Measurements from ENCODE around the gene KAT6B.
"Not testable (repeated sequence)": the region's sequence is repeated elsewhere in the genome, so short reads cannot be mapped to it uniquely, and the experiment has no call there.

The KAT6B gene
- 122 to 179 reads per million in 2 donors for total RNA-seq

GRCh38 chr10:74826142-74827044 lies at the start of gene KAT6B:
Gene KAT6B, plus strand, starts transcription at chr10:74826600. Its CDS starts 16,258 bp downstream, at chr10:74842858.
- DNase-seq: peak; percentile 99 to 100 (median 100)

DNA sequence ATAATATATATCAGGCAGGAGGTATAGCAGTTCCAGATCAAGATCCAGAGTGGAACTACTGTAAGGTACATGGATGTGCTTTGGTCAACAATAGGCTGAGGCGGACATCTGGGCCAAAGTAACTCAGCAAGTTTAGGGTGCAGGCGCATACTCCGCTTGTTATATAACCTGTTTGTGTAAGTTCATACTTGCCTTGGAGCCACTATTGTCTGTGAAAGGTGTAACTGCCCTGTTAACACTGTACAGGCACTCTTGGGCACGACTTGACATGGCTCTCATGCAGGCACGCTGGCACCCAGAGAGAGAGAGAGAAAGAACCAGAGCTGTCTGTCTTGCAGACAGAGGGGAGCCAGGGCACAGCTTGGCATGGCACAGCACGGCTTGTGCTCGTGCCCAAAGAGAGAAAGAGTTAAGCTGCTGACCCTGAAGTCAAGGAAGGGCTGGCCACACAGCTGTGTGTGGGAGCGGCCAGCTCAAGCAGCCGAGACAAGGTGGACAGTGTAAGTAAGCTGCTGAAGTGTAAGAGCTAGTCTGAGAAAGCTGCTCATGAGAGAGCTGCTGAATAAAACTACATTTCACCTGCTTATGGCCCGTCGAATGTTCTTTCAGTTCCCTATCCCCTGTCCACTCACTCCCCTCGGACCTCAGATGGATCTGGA lies 47.8 kb upstream of the KAT6B start:
- no peak for DNase-seq

DNA sequence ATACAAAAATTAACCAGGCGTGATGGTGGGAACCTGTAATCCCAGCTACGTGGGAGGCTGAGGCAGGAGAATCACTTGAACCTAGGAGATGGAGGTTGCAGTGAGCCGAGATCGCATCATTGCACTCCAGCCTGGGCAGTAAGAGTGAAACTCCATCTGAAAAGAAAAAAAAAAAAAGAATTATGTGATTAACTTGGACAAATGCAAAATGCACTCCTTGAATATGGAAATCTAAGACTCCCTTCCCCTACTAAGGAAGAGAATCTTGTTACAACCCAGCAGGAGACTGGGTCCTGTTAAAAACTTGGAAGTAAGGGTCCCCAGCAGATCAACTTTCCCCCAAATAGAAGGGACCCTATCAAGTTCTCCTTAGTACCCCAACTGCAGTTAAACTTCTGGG lies 44.5 kb upstream of the KAT6B start:
- not testable (repeated sequence) for DNase-seq

DNA sequence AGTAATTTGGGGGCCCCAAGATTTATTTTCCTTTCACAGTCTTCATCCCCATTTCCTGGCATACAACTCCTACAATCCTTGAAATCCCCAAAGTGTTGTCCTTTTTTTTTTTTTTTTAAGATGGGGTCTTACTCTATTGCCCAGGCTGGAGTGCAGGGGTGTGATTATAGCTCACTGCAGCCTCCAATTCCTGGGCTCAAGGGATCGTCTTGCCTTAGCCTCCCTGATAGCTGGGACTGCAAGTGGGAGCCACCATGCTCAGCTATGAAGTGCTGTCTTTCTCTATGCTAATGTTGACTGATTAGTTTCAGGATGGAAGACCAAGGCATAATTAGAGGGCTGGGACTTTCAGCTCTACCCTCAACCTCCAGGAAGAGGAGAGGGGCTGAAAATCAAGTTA lies 41.9 kb upstream of the KAT6B start:
- DNase-seq: no peak

DNA sequence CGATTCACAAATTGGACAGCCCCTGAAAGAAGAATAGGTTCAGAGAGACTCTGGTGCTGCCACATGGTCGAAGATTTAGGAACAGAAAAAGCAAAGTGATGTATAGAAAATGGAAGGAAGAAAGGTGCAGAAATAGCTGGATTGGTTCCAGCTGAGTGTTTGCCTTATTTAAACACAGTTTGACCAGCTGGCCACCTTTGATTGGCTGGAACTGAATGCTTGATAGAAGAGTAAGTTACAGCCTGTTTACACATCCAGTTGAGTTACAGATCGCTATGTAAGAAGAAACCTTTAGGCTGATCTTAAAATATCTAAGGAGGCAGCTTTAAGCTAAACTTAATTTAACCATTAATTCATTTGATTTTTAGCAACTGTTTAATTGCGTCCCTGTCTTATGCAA lies 40.3 kb upstream of the KAT6B start:
- no peak for DNase-seq

- DNase-seq: no peak
Measured at GRCh38 chr10:74787457-74787856, 38.9 kb upstream of the KAT6B start.

DNA sequence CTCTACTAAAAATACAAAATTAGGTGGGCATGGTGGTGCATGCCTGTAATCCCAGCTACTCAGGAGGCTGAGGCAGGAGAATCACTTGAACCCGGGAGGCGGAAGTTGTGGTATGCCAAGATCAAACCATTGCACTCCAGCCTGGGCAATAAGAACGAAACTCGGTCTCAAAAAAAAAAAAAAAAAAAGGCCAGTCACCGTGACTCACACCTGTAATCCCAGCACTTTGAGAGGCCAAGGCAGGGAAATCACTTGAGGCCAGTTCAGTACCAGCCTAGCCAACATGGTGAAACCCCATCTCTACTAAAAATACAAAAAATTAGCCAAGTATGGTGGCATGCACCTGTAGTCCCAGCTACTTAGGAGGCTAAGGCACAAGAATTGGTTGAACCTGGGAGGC lies 34.4 kb upstream of the KAT6B start:
- DNase-seq: not testable (repeated sequence)

- no peak for DNase-seq
Measured at GRCh38 chr10:74792726-74793125, 33.7 kb upstream of the KAT6B start.

DNA sequence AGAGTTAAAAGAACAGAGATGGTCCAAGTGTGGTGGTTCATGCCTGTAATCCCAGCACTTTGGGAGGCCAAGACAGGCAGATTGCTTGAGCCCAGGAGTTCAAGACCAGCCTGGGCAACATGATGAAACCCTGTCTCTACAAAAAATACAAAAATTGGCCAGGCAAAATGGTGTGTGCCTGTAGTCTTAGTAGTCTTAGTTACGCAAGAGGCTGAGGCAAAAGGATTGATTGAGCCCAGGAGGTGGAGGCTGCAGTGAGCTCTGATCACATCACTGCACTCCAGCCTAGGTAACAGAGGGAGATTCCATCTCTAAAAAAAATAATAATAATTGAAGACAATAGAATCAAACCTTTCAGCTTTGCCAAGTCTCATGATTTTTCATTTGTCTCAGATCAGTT lies 33.2 kb upstream of the KAT6B start:
- not testable (repeated sequence) for DNase-seq

- DNase-seq: no peak
Measured at GRCh38 chr10:74794531-74794930, 31.9 kb upstream of the KAT6B start.

GRCh38 chr10:74797550-74797949 lies 28.9 kb upstream of the KAT6B start:
- DNase-seq: no peak

DNA sequence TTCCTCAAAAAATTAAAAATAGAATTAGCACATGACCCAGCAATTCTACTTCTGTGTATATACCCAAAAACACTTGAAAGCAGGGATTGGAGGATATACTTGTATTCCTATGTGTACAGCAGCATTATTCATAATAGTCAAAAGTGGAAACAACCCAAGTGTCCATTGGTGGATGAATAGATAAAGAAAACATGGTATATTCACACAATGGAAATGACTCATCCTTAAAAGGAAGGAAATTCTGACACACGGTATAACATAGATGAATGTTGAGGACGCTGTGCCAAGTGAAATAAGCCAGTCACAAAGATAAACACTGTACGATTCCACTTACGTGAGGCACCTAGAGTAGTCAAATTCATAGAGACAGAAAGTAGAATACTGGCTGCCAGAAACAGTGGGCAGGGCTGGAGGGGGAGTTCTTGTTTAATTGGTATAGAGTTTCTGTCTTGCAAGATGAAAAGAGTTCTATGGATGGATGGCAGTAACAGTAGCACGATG lies 26.6 kb upstream of the KAT6B start:
- peak in 2 of 5 experiments; percentile 1 to 53 for DNase-seq

DNA sequence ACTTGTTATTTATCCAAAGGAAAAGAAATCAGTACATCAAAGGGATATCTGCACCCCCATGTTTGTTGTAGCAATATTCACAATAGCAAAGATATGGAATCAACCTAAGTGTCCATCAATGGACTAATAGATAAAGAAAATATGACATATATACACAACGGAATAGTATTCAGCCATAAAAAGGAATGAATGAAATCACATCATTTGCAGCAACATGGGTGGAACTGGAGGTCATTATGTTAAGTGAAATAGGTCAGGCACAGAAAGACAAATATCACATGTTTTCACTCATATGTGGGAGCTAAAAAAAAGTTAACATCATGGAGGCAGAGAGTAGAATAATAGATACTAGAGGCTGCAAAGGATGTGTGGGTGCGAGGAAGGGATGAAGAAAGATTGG lies 25.0 kb upstream of the KAT6B start:
- DNase-seq: no peak

DNA sequence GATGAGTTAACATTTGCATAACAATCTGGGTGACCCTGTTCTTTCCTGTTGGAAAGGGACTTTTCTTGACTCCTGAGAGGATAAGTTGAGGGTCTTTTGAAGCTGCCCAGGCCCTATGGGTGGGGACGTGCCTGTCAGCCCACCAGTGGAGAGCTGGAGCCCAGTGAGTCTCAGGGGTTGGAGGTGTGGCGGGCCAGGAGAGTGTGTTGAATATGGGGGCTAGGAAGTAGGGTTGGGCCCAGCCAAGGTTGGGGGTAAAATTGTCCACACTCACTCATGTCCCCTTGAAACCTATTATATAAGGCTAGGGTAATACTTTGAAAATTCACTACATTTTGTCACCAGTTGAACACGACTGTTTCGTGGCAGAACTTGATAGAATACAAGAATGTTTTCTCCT lies 17.9 kb upstream of the KAT6B start:
- DNase-seq: no peak

- DNase-seq: no peak
Measured at GRCh38 chr10:74810087-74810486, 16.3 kb upstream of the KAT6B start.

- no peak for DNase-seq
Measured at GRCh38 chr10:74813381-74814259, 12.8 kb upstream of the KAT6B start.

DNA sequence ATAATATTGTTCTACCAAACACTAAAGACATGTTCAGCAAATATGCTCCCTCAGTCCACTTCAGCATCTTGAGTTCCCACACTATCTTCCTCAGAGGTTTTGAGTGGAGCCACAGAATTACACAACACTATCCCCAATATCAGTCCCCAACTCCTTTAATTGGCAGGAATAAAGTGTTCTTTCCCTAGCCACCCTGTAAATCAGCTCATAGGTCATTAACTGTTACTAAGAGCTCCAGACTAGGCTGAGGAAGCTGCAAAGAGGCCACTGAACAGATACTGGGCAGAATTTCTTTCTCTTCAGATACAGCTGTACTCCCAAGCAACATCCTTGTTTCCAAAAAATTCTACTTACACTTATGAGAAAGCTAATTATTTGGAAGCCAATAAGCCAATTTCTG lies 11.6 kb upstream of the KAT6B start:
- DNase-seq: no peak

DNA sequence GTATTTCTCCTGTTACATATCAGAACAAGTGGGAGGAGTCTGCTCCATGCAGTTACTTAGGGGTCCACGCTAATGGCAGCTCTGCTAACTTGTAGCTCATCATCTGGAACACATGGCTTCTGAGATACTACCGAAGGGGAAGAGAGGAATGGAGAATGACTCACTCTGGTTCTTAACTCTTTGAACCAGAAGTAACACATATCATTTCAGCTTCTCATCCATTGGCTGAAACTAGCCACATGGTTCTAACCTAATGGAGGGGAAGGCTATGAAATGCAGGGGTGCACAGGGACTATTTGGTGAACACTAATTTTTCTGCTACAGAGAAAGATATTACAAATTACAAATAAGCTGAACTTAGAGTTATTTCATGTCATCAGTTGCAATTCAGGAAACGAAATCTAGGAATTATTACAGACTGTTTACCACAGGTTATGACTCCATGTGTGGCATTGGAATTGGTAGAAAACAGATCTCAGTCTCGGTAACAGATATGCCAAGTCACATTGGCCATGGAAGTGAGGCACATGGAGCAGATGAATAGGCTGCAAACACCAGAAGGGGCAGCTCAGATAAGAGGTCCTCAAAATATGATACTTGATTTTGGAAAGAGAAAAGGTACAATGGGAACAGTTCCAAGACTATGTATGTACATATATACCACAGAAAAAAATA lies 9.4 kb upstream of the KAT6B start:
- no peak for DNase-seq

GRCh38 chr10:74821501-74821900 lies 4.9 kb upstream of the KAT6B start:
- no peak for DNase-seq

DNA sequence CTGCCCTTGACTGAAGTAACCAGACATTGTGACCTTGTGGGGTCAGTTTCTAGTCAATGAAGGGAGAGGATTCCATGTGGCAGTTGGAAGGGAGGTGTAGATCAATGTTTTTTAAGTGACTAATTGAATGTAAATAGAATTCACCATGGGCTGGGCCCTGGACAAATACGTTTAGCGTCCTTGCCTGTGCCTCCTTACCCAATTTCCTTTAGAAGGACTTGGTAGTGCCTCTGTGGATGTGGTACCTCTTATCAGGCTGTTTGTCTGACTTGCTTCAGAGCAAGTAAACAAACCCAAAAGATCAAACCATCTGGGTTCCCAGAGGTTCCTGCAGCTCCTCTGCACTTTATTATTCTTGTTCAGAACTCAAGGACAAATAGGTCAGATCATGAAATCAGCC lies 4.3 kb upstream of the KAT6B start:
- peak in 1 of 5 experiments; percentile 50 for DNase-seq

DNA sequence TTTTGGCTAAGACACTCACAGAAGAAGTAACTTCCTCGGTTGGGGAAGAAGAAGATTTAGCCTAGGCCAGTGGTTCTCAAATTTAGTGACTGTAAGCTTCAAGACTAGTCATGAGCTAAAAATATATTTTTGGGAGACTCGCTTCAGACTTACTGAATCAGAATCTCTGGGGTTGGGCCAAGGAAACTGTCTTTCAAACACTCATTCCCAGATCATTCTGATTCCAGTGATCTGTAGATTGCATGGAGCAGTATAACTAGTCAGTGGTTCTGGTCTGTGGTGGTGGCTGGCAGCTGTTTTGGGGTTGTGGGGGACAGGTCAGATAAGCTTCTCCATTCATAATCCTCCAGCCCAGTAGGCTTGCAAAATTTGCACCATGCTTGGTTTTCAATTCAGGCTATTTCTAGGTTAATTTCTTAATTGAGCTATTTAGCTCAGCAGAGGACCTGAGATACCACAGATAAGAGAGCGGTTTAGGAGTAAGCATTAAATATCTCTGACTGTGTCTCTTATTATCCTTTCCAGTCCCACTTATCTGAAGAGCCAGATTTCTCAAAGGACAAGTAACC lies 3.8 kb upstream of the KAT6B start:
- DNase-seq: peak in 1 of 5 experiments; percentile 59

DNA sequence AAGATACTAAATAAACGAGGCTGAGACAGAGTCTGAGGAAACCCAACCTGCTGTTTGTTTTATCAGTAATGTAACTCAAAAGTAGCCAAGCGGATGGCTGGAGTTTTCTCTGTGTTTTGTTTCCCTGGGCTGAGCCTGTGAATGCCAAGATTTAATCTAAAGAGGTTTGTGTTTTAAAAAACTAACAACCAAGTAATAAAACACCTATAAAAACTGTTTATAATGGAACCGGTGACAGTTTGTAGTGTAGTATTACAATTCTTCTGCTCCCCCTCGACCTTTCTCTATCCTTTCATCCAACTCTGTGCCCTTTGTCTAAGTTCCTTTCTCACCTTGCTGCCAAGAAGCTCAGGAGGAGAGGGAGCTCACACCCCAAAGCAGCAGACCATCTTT lies 2.6 kb upstream of the KAT6B start:
- no peak for DNase-seq
